Measurements from ENCODE around the gene MPO. TPM values are rescaled to one million over a fixed set of nuclear protein-coding genes. Genes with fewer than 3 reads are reported as not detected.

The MPO gene
- total RNA-seq, 1 donor from 2014 or later: not detected

GRCh38 chr17:58306131-58306951 is 25.6 kb upstream of the MPO start:
- no peak for DNase-seq

GRCh38 chr17:58305626-58306025 is 24.9 kb upstream of the MPO start:
- DNase-seq: no peak

GRCh38 chr17:58304750-58305486 is 24.2 kb upstream of the MPO start:
- DNase-seq: no peak

GRCh38 chr17:58303971-58304749 is 23.4 kb upstream of the MPO start:
- no peak for DNase-seq

GRCh38 chr17:58302919-58303585 is 22.3 kb upstream of the MPO start:
- no peak for DNase-seq

GRCh38 chr17:58302171-58302918 is 21.6 kb upstream of the MPO start:
- no peak for DNase-seq

GRCh38 chr17:58301504-58302150 is 20.9 kb upstream of the MPO start:
- no peak for DNase-seq

- DNase-seq: no peak
Observed at GRCh38 chr17:58300336-58300735, 19.6 kb upstream of the MPO start.

GRCh38 chr17:58294034-58294433 is 13.3 kb upstream of the MPO start:
- no peak for DNase-seq

GRCh38 chr17:58291246-58291645 is 10.5 kb upstream of the MPO start:
- no peak for DNase-seq

GRCh38 chr17:58289869-58290268 is 9.1 kb upstream of the MPO start:
- no peak for DNase-seq

GRCh38 chr17:58285422-58285810 is 4.7 kb upstream of the MPO start:
- no peak for DNase-seq

- DNase-seq: no peak
Observed at GRCh38 chr17:58284613-58285421, 4.1 kb upstream of the MPO start.

- DNase-seq: no peak
Observed at GRCh38 chr17:58283674-58284612, 3.2 kb upstream of the MPO start.

- DNase-seq: no peak
Observed at GRCh38 chr17:58282442-58282841, 1.7 kb upstream of the MPO start.

GRCh38 chr17:58281511-58282011 is 826 bp upstream of the MPO start:
- DNase-seq: no peak

GRCh38 chr17:58279736-58280479 is 827 bp downstream of the MPO start:
- DNase-seq: no peak
